PFSK-1 (cell line): ENCODE measurements around the gene RPS6KL1.

Experiments used
- FOXP2 ChIP-seq: optimal IDR thresholded peaks from 2 replicates; pipeline ENCODE3; 2011; ENCODE audit warnings: borderline replicate concordance, control low read depth, inconsistent platforms; ENCODE audit not compliant: insufficient read depth; ENCODE audit errors: extremely low read length, extremely low read depth
- POLR2AphosphoS5 ChIP-seq: IDR thresholded peaks from 2 replicates; pipeline ENCODE4 v1.6.1; 2012; ENCODE audit warnings: low read depth, mild to moderate bottlenecking, control low read depth, low read length, moderate library complexity
- SIN3A ChIP-seq: IDR thresholded peaks from 2 replicates; pipeline ENCODE4 v1.6.1; 2012; ENCODE audit warnings: mild to moderate bottlenecking, low read length, moderate library complexity, borderline replicate concordance; ENCODE audit not compliant: insufficient read depth
- TAF1 ChIP-seq: IDR thresholded peaks from 2 replicates; pipeline ENCODE4 v1.6.1; 2012; ENCODE audit warnings: low read length, control low read depth, borderline replicate concordance; ENCODE audit not compliant: insufficient read depth
- TF ChIP-seq, protein P1 (sequence below), 2 experiments: IDR thresholded peaks; 2 replicates each; pipeline versions ENCODE4 v1.6.1 to v1.8.0; 2011 to 2012; ENCODE audit warnings: low read depth in 2 of 2, low read length in 2 of 2, control low read depth in 1 of 2, inconsistent platforms in 1 of 2, mild to moderate bottlenecking in 1 of 2, moderate library complexity in 1 of 2; ENCODE audit not compliant: insufficient read depth in 1 of 2

Gene RPS6KL1

DNA sequence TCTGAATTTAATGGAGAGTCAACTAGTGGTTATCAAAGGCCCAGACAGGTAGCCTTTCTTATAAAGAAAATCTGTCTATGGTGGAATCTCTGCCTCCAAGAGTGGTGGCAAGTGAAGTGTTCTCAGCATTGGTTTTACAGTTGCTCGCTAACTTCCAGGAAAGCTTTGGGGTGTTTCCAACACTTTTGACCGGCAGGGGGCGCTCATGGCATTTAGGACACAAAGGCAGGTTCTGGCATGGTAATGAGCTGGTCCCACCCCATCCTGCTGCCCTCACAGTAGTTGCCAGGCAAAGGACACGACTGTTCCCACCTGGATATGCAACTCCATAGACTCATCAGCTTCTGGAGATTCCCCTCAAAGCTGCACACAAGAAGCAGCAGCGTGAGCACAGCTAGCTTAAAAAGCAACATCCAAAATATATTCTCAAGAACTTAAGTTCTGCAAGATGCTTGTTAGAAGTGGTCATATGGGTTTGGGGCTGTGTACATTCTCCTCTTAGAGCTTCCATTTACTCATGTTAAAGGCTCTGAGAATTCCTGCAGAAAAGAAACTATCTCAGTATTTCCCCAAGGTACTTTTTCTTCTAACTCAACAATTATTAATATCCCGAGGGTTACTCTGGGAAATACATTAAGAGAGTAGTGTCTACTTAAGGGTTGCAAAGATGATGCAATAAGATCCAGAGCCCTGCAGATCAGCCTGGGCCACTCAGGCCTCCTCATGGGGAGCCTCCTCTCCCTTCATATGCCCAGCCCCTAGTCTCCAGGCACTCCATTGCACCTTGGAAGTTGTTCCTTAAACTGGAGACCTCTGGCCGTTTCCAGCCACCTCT, 61.9 kb downstream of the RPS6KL1 start:
- TF ChIP-seq, protein P1, sequence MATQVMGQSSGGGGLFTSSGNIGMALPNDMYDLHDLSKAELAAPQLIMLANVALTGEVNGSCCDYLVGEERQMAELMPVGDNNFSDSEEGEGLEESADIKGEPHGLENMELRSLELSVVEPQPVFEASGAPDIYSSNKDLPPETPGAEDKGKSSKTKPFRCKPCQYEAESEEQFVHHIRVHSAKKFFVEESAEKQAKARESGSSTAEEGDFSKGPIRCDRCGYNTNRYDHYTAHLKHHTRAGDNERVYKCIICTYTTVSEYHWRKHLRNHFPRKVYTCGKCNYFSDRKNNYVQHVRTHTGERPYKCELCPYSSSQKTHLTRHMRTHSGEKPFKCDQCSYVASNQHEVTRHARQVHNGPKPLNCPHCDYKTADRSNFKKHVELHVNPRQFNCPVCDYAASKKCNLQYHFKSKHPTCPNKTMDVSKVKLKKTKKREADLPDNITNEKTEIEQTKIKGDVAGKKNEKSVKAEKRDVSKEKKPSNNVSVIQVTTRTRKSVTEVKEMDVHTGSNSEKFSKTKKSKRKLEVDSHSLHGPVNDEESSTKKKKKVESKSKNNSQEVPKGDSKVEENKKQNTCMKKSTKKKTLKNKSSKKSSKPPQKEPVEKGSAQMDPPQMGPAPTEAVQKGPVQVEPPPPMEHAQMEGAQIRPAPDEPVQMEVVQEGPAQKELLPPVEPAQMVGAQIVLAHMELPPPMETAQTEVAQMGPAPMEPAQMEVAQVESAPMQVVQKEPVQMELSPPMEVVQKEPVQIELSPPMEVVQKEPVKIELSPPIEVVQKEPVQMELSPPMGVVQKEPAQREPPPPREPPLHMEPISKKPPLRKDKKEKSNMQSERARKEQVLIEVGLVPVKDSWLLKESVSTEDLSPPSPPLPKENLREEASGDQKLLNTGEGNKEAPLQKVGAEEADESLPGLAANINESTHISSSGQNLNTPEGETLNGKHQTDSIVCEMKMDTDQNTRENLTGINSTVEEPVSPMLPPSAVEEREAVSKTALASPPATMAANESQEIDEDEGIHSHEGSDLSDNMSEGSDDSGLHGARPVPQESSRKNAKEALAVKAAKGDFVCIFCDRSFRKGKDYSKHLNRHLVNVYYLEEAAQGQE (IDR thresholded peaks at IDR 0.05; ENCODE audit: insufficient read depth in 1 of 2, low read depth in 2 of 2, low read length in 2 of 2), result no peak
- TF ChIP-seq POLR2AphosphoS5 (no peak), FOXP2 (no peak), TAF1 (no peak), SIN3A (no peak)

GRCh38 chr14:74859757-74860552, 63.1 kb downstream of the RPS6KL1 start:
- TF ChIP-seq, protein P1 (IDR thresholded peaks at IDR 0.05; ENCODE audit: insufficient read depth in 1 of 2, low read depth in 2 of 2, low read length in 2 of 2), result no peak
- no peak for TF ChIP-seq FOXP2
- TF ChIP-seq POLR2AphosphoS5, result no peak
- no peak for TF ChIP-seq TAF1
- no peak for TF ChIP-seq SIN3A

DNA sequence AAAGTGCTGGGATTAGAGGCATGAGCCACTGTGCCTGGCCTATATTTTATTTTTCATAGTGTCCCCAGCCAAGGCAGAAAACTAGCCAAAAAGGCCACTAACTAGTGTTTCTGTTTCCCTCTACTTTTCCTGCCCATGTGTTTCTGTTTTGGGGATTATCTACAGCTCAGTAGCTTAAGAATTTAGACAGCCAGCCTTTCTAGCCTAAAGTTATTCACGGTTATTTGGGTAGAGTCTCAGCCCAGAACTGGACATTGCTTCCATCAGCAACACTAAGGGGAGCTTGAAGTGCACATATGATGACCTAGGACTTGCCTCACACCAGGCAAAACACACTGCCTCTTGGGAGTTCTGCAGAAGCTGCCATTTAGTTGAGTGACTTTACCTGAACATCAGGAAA, 65.0 kb downstream of the RPS6KL1 start:
- TF ChIP-seq SIN3A (no peak), POLR2AphosphoS5 (no peak), TAF1 (no peak), FOXP2 (no peak)
- TF ChIP-seq, protein P1 (IDR thresholded peaks at IDR 0.05; ENCODE audit: insufficient read depth in 1 of 2, low read depth in 2 of 2, low read length in 2 of 2), result no peak

DNA sequence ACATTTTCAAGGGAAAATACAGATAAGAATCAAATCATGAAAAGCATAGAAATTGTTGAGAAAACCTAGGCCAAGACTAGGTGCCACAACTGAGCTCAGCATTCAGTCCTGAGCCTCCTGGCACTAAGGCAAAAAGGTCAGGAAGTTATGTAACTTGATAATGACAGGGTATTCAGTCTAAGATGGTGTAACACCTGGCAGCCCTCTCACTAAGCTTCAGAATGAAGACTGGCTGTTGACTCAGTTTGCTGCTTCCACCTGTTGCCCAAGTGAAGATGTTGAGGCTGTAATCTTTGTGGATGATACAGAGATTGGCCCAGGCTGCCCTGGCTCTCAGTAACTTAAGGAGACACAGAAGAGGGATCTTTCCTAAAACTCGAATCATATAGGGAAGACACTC, 66.7 kb downstream of the RPS6KL1 start:
- no peak for TF ChIP-seq POLR2AphosphoS5
- no peak for TF ChIP-seq SIN3A
- no peak for TF ChIP-seq TAF1
- TF ChIP-seq, protein P1 (IDR thresholded peaks at IDR 0.05; ENCODE audit: insufficient read depth in 1 of 2, low read depth in 2 of 2, low read length in 2 of 2), result no peak
- TF ChIP-seq FOXP2, result no peak
